ENCODE measurements around the gene C10orf67. TPM values are rescaled to one million over a fixed set of nuclear protein-coding genes. Genes with fewer than 3 reads are reported as not detected.

The C10orf67 gene
- total RNA-seq, 1 experiment from 2014 or later = 0.21 TPM

GRCh38 chr10:23364378-23364777, 19.8 kb upstream of the C10orf67 start:
- no peak for DNase-seq (ENCODE audit: unreplicated experiment)
- H3K36me3 Mint-ChIP-seq (ENCODE audit: insufficient read depth, unreplicated experiment) = peaks cover 7% of the 10 kb centered on the region
- BruUV-seq (replicated peaks) = no TSS peak
- H3K27ac Mint-ChIP-seq (ENCODE audit: low read depth, unreplicated experiment) = peak overlapping the region; percentile 73
- H3K9me3 Mint-ChIP-seq (ENCODE audit: unreplicated experiment) = peaks cover 4% of the 10 kb centered on the region
- no peaks in the 10 kb centered on the region for H3K27me3 Mint-ChIP-seq (ENCODE audit: insufficient read depth, unreplicated experiment)
- CTCF ChIA-PET = interaction anchor here (1.2 kb wide), 1 partner anchor 66 kb away, joined by 6 read pairs; no protein-coding TSS in a partner anchor
- no peak for TF ChIP-seq CTCF (IDR thresholded peaks at IDR 0.05; ENCODE audit: unreplicated experiment)
- intact Hi-C loops (cut with micrococcal nuclease) = no loop called here
- no peak overlapping the region for H3K4me3 Mint-ChIP-seq (ENCODE audit: unreplicated experiment)
- peaks cover 20% of the 10 kb centered on the region for H3K4me1 Mint-ChIP-seq (ENCODE audit: insufficient read depth, unreplicated experiment)
- POLR2A ChIA-PET = interaction anchor here (1.9 to 2.8 kb wide), 6 partner anchors 9 to 77 kb away, joined by 7 to 16 read pairs (median 12); partner anchors contain the start of gene OTUD1

GRCh38 chr10:23363793-23364135, 19.2 kb upstream of the C10orf67 start:
- ChIA-PET POLR2A (interaction anchor here (1.9 to 2.8 kb wide), 4 partner anchors 8 to 77 kb away, joined by 8 to 14 read pairs (median 12); no protein-coding TSS in a partner anchor), CTCF (interaction anchor here (1.2 to 1.3 kb wide), 2 partner anchors 17 to 67 kb away, joined by 3 to 6 read pairs; no protein-coding TSS in a partner anchor)
- peaks cover 24% of the 10 kb centered on the region for H3K4me1 Mint-ChIP-seq (ENCODE audit: insufficient read depth, unreplicated experiment)
- peaks cover 4% of the 10 kb centered on the region for H3K9me3 Mint-ChIP-seq (ENCODE audit: unreplicated experiment)
- DNase-seq (ENCODE audit: unreplicated experiment) = no peak
- H3K27me3 Mint-ChIP-seq (ENCODE audit: insufficient read depth, unreplicated experiment) = no peaks in the 10 kb centered on the region
- intact Hi-C loops (cut with micrococcal nuclease) = no loop called here
- no peak overlapping the region for H3K4me3 Mint-ChIP-seq (ENCODE audit: unreplicated experiment)
- peaks cover 7% of the 10 kb centered on the region for H3K36me3 Mint-ChIP-seq (ENCODE audit: insufficient read depth, unreplicated experiment)
- no peak for TF ChIP-seq CTCF (IDR thresholded peaks at IDR 0.05; ENCODE audit: unreplicated experiment)
- H3K27ac Mint-ChIP-seq (ENCODE audit: low read depth, unreplicated experiment) = no peak overlapping the region
- no TSS peak for BruUV-seq (replicated peaks)

- intact Hi-C loops (cut with micrococcal nuclease) = no loop called here
- DNase-seq (ENCODE audit: unreplicated experiment) = no peak
- CTCF ChIA-PET = interaction anchor here (0.6 to 1.3 kb wide), 4 partner anchors 12 to 301 kb away, joined by 3 to 6 read pairs (median 3); no protein-coding TSS in a partner anchor
- Mint-ChIP-seq H3K27ac (ENCODE audit: low read depth, unreplicated experiment) (no peak overlapping the region), H3K9me3 (ENCODE audit: unreplicated experiment) (peaks cover 4% of the 10 kb centered on the region), H3K36me3 (ENCODE audit: insufficient read depth, unreplicated experiment) (peaks cover 7% of the 10 kb centered on the region), H3K27me3 (ENCODE audit: insufficient read depth, unreplicated experiment) (no peaks in the 10 kb centered on the region), H3K4me1 (ENCODE audit: insufficient read depth, unreplicated experiment) (peaks cover 24% of the 10 kb centered on the region), H3K4me3 (ENCODE audit: unreplicated experiment) (no peak overlapping the region)
- no peak for TF ChIP-seq CTCF (IDR thresholded peaks at IDR 0.05; ENCODE audit: unreplicated experiment)
- no TSS peak for BruUV-seq (replicated peaks)
- POLR2A ChIA-PET = interaction anchor here (1.9 to 3.9 kb wide), 2 partner anchors 11 to 22 kb away, joined by 8 to 11 read pairs; no protein-coding TSS in a partner anchor
Observed at GRCh38 chr10:23362879-23363792, 18.5 kb upstream of the C10orf67 start.
